IMR-90 (cell line): ENCODE data around the gene KRTAP9-9.

Experiments used
- CEBPB ChIP-seq: IDR thresholded peaks from 2 replicates; pipeline ENCODE4 v1.6.1; 2012; ENCODE audit warnings: low read depth, low read length, improper control_type of control experiment
- FOS ChIP-seq: fragments of 150-350 bp; IDR thresholded peaks from 2 replicates; pipeline ENCODE4 v1.6.1; 2016; ENCODE audit warnings: low read depth, low read length
- POLR2A ChIP-seq: IDR thresholded peaks from 2 replicates; pipeline ENCODE4 v1.6.1; 2012; ENCODE audit warnings: mild to moderate bottlenecking, low read depth, low read length
- TF ChIP-seq, protein P1 (sequence below): conservative IDR thresholded peaks from 2 replicates; pipeline ENCODE4 v1.5.1; 2012; ENCODE audit warnings: mild to moderate bottlenecking, low read depth, low read length, improper control_type of control experiment

DNA sequence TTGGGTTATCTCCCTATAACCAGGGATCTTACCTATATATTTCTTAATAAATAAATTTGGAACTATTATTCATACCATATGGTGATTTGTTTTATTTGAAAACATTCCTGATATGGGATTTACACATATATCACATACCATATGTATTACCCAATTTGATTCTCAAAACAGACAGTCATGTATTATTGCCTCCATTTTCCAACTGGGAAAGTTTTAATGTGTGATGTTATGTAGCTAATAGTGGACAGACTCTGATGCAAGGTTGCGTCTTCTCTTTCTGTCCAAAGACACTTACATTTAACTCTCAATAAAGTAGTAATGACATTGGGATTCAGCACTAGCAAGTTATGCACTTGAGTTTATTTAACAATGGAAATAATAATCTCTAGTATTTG, 1.1 kb downstream of the KRTAP9-9 start:
- no peak for TF ChIP-seq POLR2A
- no peak for TF ChIP-seq FOS
- TF ChIP-seq, protein P1, sequence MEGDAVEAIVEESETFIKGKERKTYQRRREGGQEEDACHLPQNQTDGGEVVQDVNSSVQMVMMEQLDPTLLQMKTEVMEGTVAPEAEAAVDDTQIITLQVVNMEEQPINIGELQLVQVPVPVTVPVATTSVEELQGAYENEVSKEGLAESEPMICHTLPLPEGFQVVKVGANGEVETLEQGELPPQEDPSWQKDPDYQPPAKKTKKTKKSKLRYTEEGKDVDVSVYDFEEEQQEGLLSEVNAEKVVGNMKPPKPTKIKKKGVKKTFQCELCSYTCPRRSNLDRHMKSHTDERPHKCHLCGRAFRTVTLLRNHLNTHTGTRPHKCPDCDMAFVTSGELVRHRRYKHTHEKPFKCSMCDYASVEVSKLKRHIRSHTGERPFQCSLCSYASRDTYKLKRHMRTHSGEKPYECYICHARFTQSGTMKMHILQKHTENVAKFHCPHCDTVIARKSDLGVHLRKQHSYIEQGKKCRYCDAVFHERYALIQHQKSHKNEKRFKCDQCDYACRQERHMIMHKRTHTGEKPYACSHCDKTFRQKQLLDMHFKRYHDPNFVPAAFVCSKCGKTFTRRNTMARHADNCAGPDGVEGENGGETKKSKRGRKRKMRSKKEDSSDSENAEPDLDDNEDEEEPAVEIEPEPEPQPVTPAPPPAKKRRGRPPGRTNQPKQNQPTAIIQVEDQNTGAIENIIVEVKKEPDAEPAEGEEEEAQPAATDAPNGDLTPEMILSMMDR: no peak
- TF ChIP-seq CEBPB: no peak
